Tibial nerve (tissue), 4 donors: Measurements from ENCODE around the gene SPG21.

Source experiments
- CTCF ChIP-seq, 5 experiments: fragments of 200-600 bp in 3 of 5; fragments of 450-650 bp in 2 of 5; sonication (generic) in 3 of 5; IDR thresholded peaks; one replicate each; pipeline ENCODE4 v1.5.1; 2016 to 2019; ENCODE audit warnings: antibody characterized with exemption in 5 of 5, mild to moderate bottlenecking in 3 of 5, moderate library complexity in 2 of 5
- EP300 ChIP-seq, 2 donors: sonication (generic); formaldehyde crosslinking; IDR thresholded peaks; one replicate each; pipeline ENCODE4 v1.6.1; 2017; ENCODE audit warnings: antibody characterized with exemption in 2 of 2, mild to moderate bottlenecking in 1 of 2
- POLR2A ChIP-seq, 2 donors: fragments of 450-650 bp; IDR thresholded peaks; one replicate each; pipeline ENCODE4 v1.6.1; 2017; ENCODE audit warnings: antibody characterized with exemption in 2 of 2, mild to moderate bottlenecking in 2 of 2, moderate library complexity in 2 of 2

GRCh38 chr15:64979252-64979710 is 10.4 kb downstream of the SPG21 start:
- no peak for TF ChIP-seq CTCF (IDR thresholded peaks at IDR 0.05)
- TF ChIP-seq POLR2A (IDR thresholded peaks at IDR 0.05) = no peak
- TF ChIP-seq EP300 (IDR thresholded peaks at IDR 0.05) = peak in 1 of 2 donors; percentile 16
